ENCODE results near the gene PCDH17.

DNA sequence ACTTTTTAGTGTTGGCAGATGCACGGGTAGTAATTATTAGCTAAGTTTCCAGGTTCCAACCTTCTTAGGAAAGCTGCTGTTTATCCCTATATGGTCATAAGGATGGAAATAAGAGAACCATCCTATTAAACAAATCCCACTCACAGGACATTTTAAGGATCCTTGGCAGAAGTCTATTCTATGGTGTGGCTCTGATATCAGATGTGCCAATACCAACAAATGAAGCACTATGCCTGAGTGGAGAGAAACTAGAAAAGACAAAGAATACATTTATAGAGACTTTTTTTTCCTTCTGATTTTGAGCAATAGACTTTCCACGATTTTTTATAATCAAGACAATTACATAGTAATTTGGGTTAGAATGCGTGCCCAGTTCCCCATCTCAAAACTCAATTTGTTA is 12.6 kb downstream of the PCDH17 start:
- TF ChIP-seq, protein P1, sequence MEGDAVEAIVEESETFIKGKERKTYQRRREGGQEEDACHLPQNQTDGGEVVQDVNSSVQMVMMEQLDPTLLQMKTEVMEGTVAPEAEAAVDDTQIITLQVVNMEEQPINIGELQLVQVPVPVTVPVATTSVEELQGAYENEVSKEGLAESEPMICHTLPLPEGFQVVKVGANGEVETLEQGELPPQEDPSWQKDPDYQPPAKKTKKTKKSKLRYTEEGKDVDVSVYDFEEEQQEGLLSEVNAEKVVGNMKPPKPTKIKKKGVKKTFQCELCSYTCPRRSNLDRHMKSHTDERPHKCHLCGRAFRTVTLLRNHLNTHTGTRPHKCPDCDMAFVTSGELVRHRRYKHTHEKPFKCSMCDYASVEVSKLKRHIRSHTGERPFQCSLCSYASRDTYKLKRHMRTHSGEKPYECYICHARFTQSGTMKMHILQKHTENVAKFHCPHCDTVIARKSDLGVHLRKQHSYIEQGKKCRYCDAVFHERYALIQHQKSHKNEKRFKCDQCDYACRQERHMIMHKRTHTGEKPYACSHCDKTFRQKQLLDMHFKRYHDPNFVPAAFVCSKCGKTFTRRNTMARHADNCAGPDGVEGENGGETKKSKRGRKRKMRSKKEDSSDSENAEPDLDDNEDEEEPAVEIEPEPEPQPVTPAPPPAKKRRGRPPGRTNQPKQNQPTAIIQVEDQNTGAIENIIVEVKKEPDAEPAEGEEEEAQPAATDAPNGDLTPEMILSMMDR (IDR thresholded peaks at IDR 0.05), result no peak
- no peak for TF ChIP-seq POLR2A (IDR thresholded peaks at IDR 0.05)
